Thyroid gland (tissue), 4 donors: ENCODE measurements around the gene FIP1L1.

Experiments used
- POLR2A ChIP-seq, 2 donors: fragments of 450-650 bp; IDR thresholded peaks; one replicate each; pipeline ENCODE4 v1.6.1; 2017; ENCODE audit warnings: antibody characterized with exemption in 2 of 2, mild to moderate bottlenecking in 2 of 2, moderate library complexity in 1 of 2
- TF ChIP-seq, protein P1 (sequence below), 6 experiments: fragments of 200-600 bp in 3 of 6; fragments of 450-650 bp in 3 of 6; sonication (generic) in 3 of 6; IDR thresholded peaks; one replicate each; pipeline ENCODE4 v1.5.1; 2016 to 2019; ENCODE audit warnings: antibody characterized with exemption in 6 of 6, mild to moderate bottlenecking in 2 of 6, inconsistent platforms in 1 of 6, moderate library complexity in 1 of 6

DNA sequence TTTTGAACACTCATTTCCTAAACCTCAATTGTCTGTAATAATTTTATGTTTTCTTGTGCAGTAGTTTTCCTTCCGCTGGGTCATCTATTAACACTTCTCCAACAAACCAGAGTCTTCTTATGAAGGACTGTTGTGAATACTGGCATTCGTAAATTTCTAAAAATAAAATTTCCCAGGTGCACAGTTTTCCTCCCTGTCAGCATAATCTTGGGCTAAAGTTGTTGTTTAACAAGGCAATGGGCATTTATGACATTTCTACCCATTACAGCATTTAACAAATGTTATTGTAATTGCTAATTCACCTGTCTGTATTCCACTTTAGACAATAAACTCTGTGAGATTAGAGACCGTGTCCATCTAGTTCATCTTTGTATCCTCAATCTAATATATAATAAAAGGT is 12.8 kb upstream of the FIP1L1 start:
- TF ChIP-seq, protein P1, sequence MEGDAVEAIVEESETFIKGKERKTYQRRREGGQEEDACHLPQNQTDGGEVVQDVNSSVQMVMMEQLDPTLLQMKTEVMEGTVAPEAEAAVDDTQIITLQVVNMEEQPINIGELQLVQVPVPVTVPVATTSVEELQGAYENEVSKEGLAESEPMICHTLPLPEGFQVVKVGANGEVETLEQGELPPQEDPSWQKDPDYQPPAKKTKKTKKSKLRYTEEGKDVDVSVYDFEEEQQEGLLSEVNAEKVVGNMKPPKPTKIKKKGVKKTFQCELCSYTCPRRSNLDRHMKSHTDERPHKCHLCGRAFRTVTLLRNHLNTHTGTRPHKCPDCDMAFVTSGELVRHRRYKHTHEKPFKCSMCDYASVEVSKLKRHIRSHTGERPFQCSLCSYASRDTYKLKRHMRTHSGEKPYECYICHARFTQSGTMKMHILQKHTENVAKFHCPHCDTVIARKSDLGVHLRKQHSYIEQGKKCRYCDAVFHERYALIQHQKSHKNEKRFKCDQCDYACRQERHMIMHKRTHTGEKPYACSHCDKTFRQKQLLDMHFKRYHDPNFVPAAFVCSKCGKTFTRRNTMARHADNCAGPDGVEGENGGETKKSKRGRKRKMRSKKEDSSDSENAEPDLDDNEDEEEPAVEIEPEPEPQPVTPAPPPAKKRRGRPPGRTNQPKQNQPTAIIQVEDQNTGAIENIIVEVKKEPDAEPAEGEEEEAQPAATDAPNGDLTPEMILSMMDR (IDR thresholded peaks at IDR 0.05): no peak
- TF ChIP-seq POLR2A (IDR thresholded peaks at IDR 0.05): no peak
